Fibroblast of skin of left biceps (primary cell): ENCODE data around the gene CD28.

Experiments
- DNase-seq, 2 experiments: peaks; one replicate each; pipeline ENCODE4 v3.0.0-alpha.2; 2013; ENCODE audit warnings: low read depth in 2 of 2

Gene CD28

GRCh38 chr2:203706403-203706802 lies at the start of gene CD28:
Gene CD28, plus strand, starts transcription at chr2:203706639. Its CDS starts 58 bp downstream, at chr2:203706697.
- DNase-seq, result no peak

DNA sequence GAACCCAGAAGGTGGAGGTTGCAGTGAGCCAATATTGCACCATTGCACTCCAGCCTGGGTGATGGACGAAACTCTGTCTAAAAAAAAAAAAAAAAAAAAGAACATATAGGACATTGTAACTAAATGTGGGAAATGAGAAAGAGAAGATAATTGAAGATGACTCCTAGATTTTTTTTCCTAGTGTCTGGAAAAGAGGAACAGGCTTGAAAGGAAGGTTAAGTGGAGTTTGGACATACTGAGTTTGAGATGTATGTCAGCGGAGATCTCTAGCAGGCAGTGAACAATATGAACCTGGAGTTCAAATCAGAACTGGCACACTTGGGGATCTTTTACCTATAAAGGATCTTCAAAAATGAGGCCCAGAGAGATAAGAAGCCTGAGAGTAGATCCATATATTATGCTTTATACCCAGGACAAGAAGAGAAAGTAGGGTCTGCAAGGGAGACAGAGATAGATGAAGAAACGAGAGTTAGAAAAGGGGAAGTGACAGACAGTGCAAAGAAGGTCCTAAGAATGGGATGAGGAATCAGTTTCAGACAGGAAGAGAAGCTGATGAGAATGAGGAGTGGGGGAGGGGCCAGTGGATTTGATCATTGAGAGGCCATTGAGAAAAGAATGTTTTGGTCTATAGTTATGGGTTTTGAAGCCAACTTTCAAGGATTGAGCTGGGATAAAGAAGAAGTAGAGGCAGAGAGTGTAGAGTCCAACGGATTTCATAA lies 46.9 kb upstream of the CD28 start:
- no peak for DNase-seq

GRCh38 chr2:203660465-203660864 lies 46.0 kb upstream of the CD28 start:
- DNase-seq, result no peak

- DNase-seq, result no peak
Measured at GRCh38 chr2:203661279-203661908, 45.0 kb upstream of the CD28 start.

GRCh38 chr2:203662487-203662886 lies 44.0 kb upstream of the CD28 start:
- DNase-seq, result no peak

GRCh38 chr2:203662951-203663350 lies 43.5 kb upstream of the CD28 start:
- no peak for DNase-seq

DNA sequence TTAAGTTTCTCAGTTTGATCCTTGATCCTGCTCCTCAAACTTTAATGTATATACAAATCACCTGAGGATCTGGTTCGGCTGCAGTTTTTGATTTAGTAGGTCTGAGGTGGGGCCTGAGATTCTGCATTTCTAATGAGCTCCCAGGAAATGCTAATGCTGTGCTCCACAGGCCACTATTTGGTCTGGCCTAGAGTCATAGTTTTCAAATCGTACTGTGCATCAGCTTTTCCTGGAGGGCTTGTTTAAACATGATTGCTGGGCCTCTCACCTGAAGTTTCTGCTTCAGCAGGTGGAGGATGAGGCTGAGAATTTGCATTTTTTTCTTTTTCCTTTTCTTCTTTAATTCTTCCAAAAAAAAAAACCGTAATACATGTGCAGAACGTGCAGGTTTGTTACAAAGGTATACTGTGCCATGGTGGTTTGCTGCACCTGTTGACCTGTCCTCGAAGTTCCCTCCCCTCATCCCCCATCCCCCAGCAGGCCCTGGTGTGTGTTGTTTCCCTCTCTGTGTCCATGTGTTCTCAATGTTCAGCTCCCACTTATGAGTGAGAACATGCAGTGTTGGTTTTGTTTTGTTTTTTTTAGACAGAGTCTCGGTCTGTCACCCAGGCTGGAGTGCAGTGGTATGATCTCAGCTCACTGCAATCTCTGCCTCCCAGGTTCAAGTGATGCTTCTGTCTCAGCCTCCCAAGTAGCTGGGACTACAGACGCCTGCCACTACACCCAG lies 42.2 kb upstream of the CD28 start:
- no peak for DNase-seq

- DNase-seq, result no peak
Measured at GRCh38 chr2:203667838-203668237, 38.6 kb upstream of the CD28 start.

DNA sequence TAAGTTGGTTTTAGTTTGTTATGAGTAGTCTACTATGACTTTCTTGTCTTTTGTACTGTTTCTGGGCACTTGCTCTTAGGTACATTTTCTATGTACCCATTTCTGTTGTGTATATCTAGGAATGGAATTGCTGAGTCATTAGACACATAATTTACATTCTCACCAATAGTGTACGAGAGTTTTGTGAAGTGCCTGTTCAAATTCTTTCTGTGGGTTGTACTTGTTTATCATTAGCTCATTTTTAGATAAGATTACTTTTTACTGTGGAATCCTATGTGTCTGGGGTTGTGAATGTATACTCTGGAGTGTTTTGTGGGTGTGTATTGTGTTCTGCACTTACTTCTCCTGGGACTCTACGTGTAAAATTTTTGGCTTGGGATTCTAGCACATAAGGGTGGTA lies 36.6 kb upstream of the CD28 start:
- no peak for DNase-seq

DNA sequence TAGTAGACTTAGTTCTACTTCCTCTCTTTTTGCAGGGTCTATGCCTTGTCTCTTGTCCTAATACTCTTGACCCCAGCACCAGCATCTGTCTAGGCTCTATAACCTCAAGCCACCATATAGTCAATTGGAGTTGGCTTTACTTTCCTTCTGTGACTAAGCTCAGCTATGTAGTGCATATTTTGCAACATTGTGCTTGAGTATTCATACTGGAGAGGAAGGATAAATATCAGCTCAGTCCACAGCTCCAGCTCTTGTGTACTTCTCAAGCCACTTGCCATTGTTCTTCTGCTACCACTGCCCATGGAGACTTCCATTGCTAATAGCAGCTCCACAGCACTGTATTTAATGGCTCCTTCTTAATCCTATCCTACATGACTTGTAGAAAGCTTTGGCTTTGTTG lies 35.5 kb upstream of the CD28 start:
- DNase-seq, result no peak

GRCh38 chr2:203671876-203672275 lies 34.6 kb upstream of the CD28 start:
- no peak for DNase-seq

GRCh38 chr2:203672856-203673255 lies 33.6 kb upstream of the CD28 start:
- no peak for DNase-seq

DNA sequence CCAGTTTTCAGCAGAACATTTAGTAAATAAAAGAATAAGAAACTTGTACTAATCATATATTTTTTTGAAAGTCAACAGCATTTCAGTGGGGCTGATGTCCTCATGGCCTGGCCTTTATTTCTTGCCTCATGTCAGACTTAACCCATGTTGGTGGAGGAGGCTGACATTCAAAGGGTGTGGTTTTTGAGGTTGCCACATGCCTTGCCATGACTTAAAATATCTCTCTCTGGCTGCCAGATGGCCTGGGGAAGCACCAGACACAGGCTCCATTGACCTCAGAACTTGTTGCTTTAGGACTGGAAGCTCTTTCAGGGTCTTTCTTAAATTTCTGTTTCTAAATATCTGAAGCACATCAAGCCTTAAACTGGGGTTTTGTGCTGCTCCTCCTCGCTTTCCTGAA lies 32.5 kb upstream of the CD28 start:
- no peak for DNase-seq

DNA sequence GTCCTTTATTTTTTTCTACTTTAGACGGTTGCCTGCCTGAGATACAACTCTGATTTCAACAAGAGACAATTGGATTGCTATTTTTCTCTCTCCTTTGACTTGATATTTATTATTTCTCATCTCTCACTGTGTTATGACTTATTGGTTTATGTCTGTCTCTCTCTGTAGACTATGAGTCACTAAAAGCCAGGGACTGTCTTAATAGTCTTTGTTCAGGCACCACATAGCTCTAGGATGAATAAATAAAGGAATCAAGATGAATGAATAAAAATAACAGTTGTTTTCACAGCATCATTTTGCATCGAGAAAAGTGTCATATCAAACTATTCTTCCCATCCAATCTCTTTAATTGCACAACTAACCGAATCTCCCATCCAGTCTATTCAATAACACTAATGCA lies 31.4 kb upstream of the CD28 start:
- no peak for DNase-seq

GRCh38 chr2:203678971-203679370 lies 27.5 kb upstream of the CD28 start:
- DNase-seq, result no peak

DNA sequence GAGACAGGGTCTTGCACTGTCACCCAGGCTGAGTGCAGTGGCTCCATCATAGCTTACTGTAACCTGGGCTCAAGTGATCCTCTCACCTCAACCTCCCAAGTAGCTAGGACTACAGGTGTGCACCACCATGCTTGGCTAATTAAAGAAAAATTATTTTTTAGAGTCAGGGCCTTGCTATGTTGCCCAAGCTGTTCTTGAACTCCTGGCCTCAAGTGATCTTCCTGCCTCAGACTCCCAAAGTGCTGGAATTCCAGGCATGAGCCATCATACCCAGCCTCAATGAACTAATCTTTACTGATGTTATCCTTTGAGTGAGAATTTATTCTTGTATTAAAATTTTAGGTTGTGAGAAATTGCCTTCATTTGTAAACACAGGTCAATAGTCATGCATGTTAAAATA lies 27.0 kb upstream of the CD28 start:
- DNase-seq, result no peak

DNA sequence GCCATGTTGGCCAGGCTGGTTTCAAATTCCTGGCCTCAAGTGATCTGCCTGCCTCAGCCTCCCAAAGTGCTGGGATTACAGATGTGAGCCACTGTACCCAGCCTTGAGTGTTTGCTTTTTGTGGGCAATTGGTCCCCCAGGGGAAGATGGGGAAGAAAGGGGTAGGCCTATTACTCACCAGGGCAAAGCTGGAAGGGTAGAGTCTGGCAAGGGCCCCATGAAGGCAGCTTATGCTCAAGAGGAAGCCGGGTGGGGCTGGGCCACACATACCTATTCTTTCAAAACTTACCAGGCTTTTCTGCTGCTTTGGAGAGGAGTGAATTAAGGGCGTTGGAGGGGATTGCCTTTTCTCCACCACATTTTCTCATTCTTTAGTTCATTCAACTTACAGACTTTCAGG lies 24.5 kb upstream of the CD28 start:
- DNase-seq, result no peak

DNA sequence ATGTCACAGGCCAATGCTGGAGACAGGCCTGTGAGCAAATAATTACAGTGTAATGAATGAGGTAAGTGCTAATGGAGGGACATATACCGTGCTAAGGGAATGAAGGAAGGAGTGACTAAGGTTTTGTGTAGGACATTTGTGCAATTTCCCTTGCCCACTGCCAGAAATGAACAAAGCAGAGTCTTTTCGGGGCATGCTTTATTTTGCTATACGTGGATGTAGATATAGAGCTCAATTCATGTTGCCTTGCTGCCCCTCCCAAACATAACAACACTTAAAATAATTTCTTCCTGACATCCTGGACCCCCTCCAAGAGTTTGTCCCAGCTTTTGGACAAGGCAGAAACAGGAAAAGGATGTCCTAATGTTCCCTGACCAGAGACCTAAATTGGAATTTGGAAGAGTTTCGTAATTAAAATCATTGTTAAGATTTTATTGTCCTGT lies 23.7 kb upstream of the CD28 start:
- no peak for DNase-seq

DNA sequence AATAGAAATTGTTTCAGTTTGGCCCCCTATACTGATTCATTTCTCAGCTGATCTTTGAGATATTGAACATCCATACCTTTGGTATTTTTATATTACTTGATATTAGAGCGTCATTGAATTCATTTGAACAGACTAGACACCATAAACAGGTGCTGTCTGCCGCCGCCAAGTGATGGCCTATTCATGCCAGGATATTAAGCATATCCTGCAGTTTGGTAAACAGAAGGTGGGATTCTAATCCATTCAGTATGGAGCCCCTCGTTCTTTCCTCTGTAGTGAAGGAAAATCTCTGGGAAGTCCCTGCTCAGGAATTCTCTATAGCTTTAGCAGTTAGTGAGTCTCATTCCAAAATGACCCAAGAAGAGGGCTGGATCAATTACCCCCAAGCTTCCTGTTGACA lies 23.0 kb upstream of the CD28 start:
- no peak for DNase-seq

DNA sequence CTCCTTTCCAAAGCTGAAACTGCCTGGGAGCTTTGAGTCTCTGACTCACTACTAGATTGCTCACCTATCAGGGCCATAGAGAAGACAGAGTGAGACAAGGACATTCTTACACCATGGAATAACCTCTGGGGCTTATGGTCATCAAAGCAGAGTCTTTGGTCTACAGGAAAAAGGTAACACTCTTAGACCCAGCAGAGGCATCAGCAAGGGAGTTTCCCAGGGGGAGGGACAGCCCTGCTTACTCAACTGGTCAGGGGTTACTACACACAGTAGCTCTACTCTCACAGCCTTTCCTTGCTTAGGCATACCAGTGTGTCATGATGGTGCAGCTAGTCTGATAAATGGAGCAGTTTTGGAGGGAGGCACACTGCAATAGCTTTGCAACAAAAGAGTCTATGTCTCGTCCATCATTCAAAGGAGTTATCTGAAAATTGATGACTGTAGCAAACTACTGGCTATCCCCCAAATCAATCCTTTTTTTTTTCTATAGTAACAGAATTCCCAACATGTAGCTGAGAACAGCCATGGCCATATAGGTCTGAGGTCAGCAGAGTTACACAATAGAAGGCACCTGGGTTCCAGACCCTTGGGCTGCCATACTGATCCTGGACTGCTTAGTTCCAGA lies 22.4 kb upstream of the CD28 start:
- DNase-seq, result no peak

DNA sequence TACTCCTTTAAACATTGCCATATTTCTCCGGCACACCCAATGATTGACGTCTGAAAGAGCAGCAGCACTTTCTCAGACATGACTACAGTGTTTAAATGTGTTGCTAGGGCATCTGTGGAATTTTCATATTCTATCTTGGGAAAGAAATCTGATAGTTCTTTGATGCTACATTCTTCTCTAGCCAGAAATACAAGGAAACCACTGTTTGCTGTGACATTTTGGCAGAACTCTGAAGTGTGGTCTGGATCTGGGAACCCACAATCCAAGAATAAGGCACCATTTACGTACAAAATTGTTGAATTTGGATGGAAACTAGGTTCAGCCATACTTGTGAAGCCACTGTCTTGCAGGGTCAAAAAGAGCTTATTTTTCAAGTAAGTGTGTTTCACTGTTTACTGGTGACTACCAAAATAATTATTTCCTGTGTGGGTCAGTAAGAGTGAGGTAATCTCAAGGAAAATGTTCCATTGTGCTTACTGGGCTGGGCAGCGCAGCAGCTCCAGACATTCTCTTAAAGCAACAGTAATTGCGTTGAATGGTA lies 21.3 kb upstream of the CD28 start:
- peak; percentile 42 to 54 for DNase-seq

GRCh38 chr2:203685789-203686420 lies 20.5 kb upstream of the CD28 start:
- no peak for DNase-seq
